Activated CD4-positive, alpha-beta T cell treated with anti-CD3 and anti-CD28 coated beads for 24 hours (primary cell): ENCODE data around the gene LRRTM4.
"Not testable (repeated sequence)": the region's sequence is repeated elsewhere in the genome, so short reads cannot be mapped to it uniquely, and the experiment has no call there.

Experiments
- DNase-seq, 2 donors: peaks; one replicate each; pipeline ENCODE4 v3.0.0-alpha.2; 2020; ENCODE audit warnings: low read depth in 2 of 2

Gene LRRTM4

DNA sequence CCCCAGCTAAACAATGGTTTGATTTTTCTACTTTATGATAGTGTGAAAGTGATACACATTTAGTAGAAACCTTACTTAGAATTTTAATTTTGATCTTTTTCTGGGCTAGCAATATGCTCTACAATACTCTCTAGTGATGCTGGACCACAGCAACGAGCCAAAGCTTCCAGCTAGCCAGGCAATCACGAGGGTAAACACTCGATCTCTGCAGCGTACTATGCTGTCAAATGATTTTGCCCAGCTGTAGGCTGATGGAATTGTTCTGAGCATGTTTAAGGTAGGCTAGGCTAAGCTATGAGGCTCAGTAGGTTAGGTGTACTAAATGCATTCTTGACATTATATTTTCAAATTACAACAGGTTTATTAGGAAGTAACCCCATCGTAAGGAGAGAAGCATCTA, 207.5 kb downstream of the LRRTM4 start:
- no peak for DNase-seq

- no peak for DNase-seq
These were observed 211.8 kb downstream of the LRRTM4 start for GRCh38 chr2:77310416-77310815.

GRCh38 chr2:77309725-77310124, 212.5 kb downstream of the LRRTM4 start:
- no peak for DNase-seq

DNA sequence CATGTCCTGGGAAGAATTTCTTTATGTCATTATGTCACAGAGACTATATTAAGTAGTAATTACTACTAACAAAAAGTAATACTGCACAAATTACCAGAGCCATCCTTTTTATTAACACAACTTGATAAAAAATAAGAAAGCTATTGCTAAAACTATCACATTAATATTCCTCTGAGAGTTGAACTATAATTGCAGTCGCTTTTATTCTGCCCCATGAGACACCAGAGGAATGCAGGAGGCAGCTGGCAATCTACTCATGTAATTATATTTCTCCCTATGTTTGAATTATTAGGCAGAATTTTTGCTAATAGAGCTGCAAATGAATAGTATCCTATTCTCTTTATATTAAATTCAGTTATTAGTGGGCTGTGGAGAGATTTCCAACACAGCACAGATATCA, 220.7 kb downstream of the LRRTM4 start:
- DNase-seq = no peak

GRCh38 chr2:77296791-77297190, 225.4 kb downstream of the LRRTM4 start:
- DNase-seq = no peak

DNA sequence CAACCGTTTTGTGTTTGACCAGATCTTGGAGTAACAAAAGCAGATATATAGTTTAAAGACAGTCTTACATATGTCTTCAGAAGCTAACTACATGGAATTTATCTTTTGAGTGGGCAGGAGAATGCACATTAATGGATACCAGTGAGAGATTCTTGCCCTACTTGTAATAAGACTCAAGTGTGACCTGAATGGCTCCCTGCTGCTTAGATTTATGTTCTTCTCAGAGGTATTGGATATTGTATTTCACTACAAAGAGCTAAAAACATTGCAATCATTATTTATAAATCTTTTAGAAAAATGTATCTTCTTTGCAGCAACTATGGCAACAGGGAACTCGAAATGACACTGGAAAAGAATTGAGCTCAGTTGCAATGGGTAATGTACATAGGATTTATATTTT, 227.7 kb downstream of the LRRTM4 start:
- no peak for DNase-seq

DNA sequence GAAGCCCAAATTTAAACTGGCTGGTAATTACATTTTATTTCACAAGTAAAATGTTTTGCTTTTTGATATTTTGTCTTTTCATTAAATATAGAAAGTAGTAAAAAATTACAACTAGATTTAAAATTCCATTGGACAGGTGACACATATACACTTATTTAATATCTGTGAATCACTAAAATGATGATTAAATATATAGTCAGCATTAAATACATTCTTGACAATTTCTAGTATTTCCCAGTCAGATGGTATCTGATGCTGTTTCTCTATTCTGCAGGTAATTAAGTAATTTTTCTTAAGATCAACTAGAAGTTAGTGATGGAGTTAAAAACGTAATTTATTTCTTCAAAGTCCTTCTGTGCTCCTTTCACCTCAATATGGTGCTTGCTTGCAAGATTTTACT, 237.8 kb downstream of the LRRTM4 start:
- DNase-seq = no peak

- DNase-seq = no peak
These were observed 250.9 kb downstream of the LRRTM4 start for GRCh38 chr2:77271262-77271661.

DNA sequence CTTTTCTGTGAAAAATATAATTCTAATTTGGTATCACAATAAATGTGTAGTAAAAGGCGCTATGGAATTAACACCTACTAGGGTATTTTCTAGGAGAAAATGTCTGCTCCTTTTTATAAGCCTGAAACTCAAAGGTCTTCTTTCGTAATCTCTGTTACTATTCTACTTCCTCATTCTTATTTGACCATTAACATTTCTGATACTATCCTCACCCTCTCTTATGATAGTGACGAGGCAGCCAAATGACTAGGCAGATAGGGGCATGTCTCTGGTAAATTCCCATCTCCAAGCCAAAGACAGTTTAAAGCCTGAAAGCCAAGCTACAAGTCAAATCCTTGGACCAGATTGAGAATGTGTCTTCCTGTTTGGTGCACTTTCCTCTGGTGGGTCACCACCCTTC, 251.7 kb downstream of the LRRTM4 start:
- DNase-seq = no peak

DNA sequence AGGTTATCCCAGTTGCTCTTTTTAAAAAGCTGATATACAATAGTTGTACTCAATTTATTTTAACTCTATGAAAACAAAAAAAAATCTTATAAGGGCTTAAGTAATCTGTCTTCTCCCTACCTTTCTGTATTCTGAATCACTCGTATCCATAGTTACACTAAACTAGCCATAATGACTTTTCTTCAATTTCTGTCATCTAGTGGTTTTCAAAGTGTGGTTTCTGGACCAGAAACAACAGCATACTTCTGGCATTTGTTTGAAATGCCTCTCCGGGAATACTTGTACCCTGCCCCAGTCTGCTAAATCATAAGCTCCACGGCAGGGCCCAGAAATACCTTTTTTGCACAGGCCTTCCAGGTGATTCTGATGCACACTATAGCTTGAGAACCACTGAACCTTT, 253.6 kb downstream of the LRRTM4 start:
- no peak for DNase-seq

DNA sequence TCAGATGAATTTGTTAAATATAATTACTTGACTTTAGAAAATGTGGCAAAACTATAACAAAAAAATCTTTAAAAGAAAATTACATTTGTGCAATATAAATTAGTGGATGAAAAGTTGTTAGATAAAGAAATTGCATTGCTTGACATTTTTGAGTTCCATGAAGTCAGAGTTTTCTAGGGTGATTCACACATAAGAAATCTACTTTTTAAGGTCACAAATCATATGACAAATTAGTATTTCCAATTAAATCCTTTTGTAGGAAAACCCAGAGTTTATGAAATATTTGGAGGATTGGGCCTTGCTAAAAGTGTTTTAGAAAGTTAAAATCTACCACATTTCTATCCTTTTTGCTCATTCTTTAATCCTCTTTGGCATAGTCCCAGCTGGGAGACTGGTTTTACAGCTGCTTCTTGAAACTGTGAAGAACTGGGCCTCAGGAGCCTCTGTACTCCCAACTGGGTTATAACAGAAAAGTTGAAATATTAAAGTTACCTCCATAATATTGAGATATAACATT, 289.2 kb downstream of the LRRTM4 start:
- no peak for DNase-seq

- no peak for DNase-seq
These were observed 293.8 kb downstream of the LRRTM4 start for GRCh38 chr2:77228391-77228790.

- no peak for DNase-seq
These were observed 311.5 kb downstream of the LRRTM4 start for GRCh38 chr2:77210725-77211124.

DNA sequence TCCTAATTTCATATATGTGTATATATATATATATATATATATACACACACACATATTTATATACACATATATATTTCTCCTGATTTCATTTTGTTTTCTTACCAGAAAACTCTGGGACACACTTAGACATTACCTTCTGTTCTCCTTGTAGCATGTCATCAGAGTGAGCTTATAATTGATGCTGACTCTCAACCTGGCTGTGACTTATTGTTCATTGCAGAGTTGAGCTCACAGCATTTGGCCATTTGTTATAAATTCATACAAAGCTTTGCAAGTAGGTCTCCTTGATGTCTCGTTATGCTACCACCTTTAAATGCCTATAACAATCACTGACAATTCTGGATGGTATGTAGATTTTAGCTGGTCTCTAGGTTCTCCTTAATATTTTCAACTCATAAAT, 314.8 kb downstream of the LRRTM4 start:
- DNase-seq = no peak

DNA sequence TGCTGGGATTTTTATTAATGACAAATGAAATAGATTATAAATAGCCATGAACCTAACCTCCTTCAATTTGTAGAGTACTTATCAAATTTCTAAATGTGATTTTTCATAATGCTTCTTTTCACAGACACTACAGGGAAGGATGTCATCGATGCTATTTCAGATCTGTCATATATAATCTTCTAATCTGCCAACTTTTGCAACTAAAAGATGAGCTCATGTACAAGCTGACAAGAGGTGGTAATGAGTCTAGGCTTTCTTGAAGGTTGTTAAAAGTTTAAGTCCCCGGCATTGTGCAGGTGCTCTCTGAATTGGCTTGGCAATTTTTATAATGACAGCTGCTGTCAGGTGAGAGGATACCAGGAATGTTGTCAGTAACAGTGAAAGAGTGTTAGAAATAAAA, 320.4 kb downstream of the LRRTM4 start:
- no peak for DNase-seq

GRCh38 chr2:77199411-77199810, 322.8 kb downstream of the LRRTM4 start:
- no peak for DNase-seq

- DNase-seq = no peak
These were observed 328.2 kb downstream of the LRRTM4 start for GRCh38 chr2:77193858-77194448.

DNA sequence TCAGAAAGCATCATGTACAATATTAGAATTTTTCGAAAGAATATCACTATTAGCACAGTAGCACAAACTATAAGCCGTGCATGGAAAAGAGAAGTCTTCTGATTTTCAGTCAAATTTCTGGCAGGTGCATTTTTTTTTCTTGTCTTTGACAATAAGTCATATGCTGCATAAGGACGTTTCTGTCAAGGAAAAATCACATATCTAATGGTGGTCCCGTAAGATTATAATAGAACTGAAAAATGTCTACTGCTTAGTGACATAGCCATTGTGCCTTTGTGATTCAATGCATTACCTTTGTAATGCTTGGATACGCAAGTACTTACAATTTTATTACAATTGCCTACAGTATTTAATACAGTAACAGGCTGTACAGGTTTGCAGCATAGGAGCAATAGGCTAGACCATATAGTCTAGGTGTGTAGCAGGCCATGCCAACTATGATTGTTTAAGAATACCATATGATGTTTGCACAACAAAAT, 329.3 kb downstream of the LRRTM4 start:
- DNase-seq = no peak

DNA sequence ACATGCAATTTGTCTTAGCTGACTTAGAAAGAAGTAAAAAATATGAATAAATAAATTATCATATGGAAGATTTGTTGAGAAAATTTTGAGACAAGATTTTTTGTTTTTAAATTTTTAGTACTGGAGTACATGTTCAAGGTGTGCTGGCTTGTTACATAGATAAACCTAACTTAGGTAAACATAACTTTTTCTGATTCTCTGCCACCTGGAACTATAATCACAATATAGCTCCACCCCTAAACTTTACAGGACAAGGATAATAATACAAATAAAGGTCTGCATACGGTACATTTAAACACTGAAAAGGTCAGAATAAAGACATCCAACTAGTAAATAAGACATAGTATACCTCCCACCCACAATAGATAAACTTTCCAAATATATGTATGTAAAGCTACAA, 330.5 kb downstream of the LRRTM4 start:
- no peak for DNase-seq

- no peak for DNase-seq
These were observed 331.3 kb downstream of the LRRTM4 start for GRCh38 chr2:77190721-77191346.

- no peak for DNase-seq
These were observed 337.1 kb downstream of the LRRTM4 start for GRCh38 chr2:77185052-77185451.

GRCh38 chr2:77179297-77179696, 342.9 kb downstream of the LRRTM4 start:
- DNase-seq = no peak

GRCh38 chr2:77175266-77175780, 346.9 kb downstream of the LRRTM4 start:
- not testable (repeated sequence) for DNase-seq
